DND-41 (cell line): ENCODE results near the gene NGB.

Experiments used
- ATAC-seq: fragments of 200-7000 bp; cut with Tn5 transposase; 3 replicates; pipeline ENCODE4 v1.9.1; 2021; ENCODE audit warnings: low read depth; ENCODE audit not compliant: insufficient read depth
- DNase-seq: peaks from one replicate; pipeline ENCODE4 v3.0.0-alpha.2; 2020
- H2AFZ ChIP-seq: 2 replicates; pipeline ENCODE4 v1.6.0; 2012; ENCODE audit warnings: low read depth, low read length
- H3K27ac ChIP-seq: 2 replicates; pipeline ENCODE4 v1.5.1; 2012; ENCODE audit warnings: low read length, inconsistent platforms
- H3K27me3 ChIP-seq: fragments of 200-600 bp; sonication (generic); 2 replicates; pipeline ENCODE4 v1.6.0; 2012; ENCODE audit warnings: low read length, mild to moderate bottlenecking, inconsistent platforms; ENCODE audit not compliant: insufficient read depth, poor library complexity
- H3K36me3 ChIP-seq: 2 replicates; pipeline ENCODE4 v1.5.1; 2012; ENCODE audit warnings: low read length, inconsistent platforms; ENCODE audit not compliant: insufficient read depth
- H3K4me1 ChIP-seq: 2 replicates; pipeline ENCODE4 v1.5.1; 2012; ENCODE audit warnings: mild to moderate bottlenecking, low read length; ENCODE audit not compliant: insufficient read depth
- H3K4me2 ChIP-seq: 2 replicates; pipeline ENCODE4 v1.6.0; 2012; ENCODE audit warnings: mild to moderate bottlenecking, moderate library complexity, low read length, inconsistent platforms; ENCODE audit not compliant: insufficient read depth
- H3K4me3 ChIP-seq, 2 experiments: fragments of 200-600 bp in 1 of 2; shearing (Covaris generic) in 1 of 2; 2 replicates each; pipeline ENCODE4 v1.5.1; 2012 to 2016; ENCODE audit warnings: inconsistent platforms in 2 of 2, low read length in 2 of 2, mild to moderate bottlenecking in 2 of 2, low read depth in 1 of 2, moderate library complexity in 1 of 2
- H3K79me2 ChIP-seq: 2 replicates; pipeline ENCODE4 v1.6.0; 2012; ENCODE audit warnings: low read length, inconsistent platforms; ENCODE audit not compliant: insufficient read depth
- H3K9ac ChIP-seq: 2 replicates; pipeline ENCODE4 v1.6.0; 2012; ENCODE audit warnings: low read depth, mild to moderate bottlenecking, inconsistent platforms, low read length, moderate library complexity
- H3K9me3 ChIP-seq: 2 replicates; pipeline ENCODE4 v1.5.1; 2012; ENCODE audit warnings: low read length, moderate library complexity, mild to moderate bottlenecking, inconsistent platforms; ENCODE audit not compliant: insufficient read depth, severe bottlenecking
- H4K20me1 ChIP-seq: 2 replicates; pipeline ENCODE4 v1.6.0; 2012; ENCODE audit warnings: low read length; ENCODE audit not compliant: insufficient read depth
- EZH2 ChIP-seq: IDR thresholded peaks from 3 replicates; pipeline ENCODE4 v1.6.1; 2012; ENCODE audit warnings: borderline replicate concordance, low read depth, mild to moderate bottlenecking, moderate library complexity, low read length, inconsistent platforms; ENCODE audit not compliant: severe bottlenecking
- TF ChIP-seq, protein P1 (sequence below): IDR thresholded peaks from 2 replicates; pipeline ENCODE4 v1.5.1; 2012; ENCODE audit warnings: borderline replicate concordance, low read length, moderate library complexity, mild to moderate bottlenecking; ENCODE audit not compliant: poor library complexity, severe bottlenecking; ENCODE audit errors: extremely low read depth

Gene NGB

DNA sequence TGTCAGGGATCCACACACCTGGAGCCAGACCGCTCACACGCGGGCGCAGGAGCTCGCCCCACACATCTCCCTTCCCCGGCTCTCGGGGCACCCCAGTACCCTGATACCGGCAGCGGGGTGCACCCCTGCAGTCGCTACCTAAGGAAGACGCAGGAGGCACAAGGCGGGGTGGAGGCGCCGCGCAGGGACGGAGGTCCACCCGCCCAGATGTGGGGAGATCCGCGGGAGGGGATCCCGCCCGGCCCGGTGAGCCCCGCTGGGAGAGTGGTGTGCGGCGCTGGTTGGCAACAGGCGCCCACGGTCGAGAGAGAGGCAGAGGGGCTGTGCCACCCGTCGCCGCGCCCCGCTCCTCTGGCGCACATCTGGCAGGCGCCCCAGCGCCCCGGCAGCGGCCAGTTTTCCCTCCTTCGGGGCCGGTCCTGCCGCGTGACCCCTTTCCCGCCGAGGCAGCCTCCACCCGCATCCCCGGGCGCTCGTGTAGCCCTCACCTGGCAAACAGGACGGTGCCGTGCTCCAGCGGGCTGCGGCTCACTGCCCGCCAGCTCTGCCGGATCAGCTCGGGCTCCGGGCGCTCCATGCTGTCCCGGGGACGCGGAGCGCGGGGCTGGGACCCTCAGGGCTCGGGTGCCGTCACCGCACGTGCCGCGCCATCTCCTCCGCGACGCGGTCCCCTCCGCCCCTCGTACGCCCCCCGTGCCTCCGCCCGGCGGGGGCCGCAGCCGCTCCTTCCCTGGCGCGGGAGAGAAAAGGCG is 469 bp downstream of the NGB start:
- no peaks in the 10 kb centered on the region for H3K79me2 ChIP-seq
- DNase-seq, result no peak
- no peaks in the 10 kb centered on the region for H3K36me3 ChIP-seq
- no peaks in the 10 kb centered on the region for H3K9me3 ChIP-seq
- H3K4me3 ChIP-seq, result no peak overlapping the region
- peaks cover 19% of the 10 kb centered on the region for H3K4me1 ChIP-seq
- TF ChIP-seq, protein P1, sequence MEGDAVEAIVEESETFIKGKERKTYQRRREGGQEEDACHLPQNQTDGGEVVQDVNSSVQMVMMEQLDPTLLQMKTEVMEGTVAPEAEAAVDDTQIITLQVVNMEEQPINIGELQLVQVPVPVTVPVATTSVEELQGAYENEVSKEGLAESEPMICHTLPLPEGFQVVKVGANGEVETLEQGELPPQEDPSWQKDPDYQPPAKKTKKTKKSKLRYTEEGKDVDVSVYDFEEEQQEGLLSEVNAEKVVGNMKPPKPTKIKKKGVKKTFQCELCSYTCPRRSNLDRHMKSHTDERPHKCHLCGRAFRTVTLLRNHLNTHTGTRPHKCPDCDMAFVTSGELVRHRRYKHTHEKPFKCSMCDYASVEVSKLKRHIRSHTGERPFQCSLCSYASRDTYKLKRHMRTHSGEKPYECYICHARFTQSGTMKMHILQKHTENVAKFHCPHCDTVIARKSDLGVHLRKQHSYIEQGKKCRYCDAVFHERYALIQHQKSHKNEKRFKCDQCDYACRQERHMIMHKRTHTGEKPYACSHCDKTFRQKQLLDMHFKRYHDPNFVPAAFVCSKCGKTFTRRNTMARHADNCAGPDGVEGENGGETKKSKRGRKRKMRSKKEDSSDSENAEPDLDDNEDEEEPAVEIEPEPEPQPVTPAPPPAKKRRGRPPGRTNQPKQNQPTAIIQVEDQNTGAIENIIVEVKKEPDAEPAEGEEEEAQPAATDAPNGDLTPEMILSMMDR, result no peak
- TF ChIP-seq EZH2, result no peak
- H3K27me3 ChIP-seq, result no peaks in the 10 kb centered on the region
- H3K27ac ChIP-seq, result no peak overlapping the region
- no peak for ATAC-seq
- H3K4me2 ChIP-seq, result peak overlapping the region; percentile 26; the same call in 1 of the 2 replicates
- H3K9ac ChIP-seq, result no peak overlapping the region
- no peak overlapping the region for H2AFZ ChIP-seq
- no peaks in the 10 kb centered on the region for H4K20me1 ChIP-seq

DNA sequence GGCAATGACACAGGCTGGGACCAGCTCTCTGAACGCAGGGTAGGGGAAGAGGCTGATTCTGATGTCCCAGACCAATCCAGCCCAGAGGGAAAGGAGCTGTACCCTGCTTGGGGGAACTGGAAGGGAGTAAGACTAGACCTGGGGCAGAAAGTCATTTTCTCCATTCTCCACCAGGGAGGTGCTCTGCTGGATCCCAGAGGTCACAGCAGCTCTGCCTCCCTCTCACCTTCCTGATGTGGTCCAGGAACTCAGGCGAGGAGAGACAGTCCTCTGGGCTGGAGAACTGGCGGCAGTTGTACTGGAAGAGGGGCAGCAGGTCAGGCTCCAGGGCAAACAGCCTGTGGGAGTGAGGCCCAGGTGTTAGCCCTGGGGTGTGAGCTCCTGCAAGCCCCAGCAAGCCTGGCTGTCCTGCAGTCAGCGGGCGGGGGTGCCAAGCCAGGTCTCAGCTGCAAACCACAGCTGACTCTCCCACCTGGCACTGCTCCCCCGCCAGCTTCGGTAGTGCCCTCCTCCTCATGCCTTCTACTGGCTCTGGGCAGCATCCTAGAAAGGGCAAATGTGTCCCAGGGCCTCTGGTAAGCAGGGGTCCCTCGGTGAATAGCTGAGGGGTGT is 1.9 kb downstream of the NGB start:
- H3K27me3 ChIP-seq, result no peaks in the 10 kb centered on the region
- ATAC-seq, result peak; percentile 70
- no peak overlapping the region for H3K4me3 ChIP-seq
- no peaks in the 10 kb centered on the region for H3K79me2 ChIP-seq
- H3K27ac ChIP-seq, result no peak overlapping the region
- H3K4me1 ChIP-seq, result peaks cover 19% of the 10 kb centered on the region
- peak; percentile 54 for DNase-seq
- H4K20me1 ChIP-seq, result 0 out of 2 replicates have a peak, but pooled peaks cover 2% of the 10 kb centered on the region
- H3K4me2 ChIP-seq, result no peak overlapping the region
- TF ChIP-seq, protein P1, result no peak
- no peak for TF ChIP-seq EZH2
- H3K9ac ChIP-seq, result no peak overlapping the region
- no peaks in the 10 kb centered on the region for H3K36me3 ChIP-seq
- peak overlapping the region; percentile 33; the same call in 1 of the 2 replicates for H2AFZ ChIP-seq
- no peaks in the 10 kb centered on the region for H3K9me3 ChIP-seq

DNA sequence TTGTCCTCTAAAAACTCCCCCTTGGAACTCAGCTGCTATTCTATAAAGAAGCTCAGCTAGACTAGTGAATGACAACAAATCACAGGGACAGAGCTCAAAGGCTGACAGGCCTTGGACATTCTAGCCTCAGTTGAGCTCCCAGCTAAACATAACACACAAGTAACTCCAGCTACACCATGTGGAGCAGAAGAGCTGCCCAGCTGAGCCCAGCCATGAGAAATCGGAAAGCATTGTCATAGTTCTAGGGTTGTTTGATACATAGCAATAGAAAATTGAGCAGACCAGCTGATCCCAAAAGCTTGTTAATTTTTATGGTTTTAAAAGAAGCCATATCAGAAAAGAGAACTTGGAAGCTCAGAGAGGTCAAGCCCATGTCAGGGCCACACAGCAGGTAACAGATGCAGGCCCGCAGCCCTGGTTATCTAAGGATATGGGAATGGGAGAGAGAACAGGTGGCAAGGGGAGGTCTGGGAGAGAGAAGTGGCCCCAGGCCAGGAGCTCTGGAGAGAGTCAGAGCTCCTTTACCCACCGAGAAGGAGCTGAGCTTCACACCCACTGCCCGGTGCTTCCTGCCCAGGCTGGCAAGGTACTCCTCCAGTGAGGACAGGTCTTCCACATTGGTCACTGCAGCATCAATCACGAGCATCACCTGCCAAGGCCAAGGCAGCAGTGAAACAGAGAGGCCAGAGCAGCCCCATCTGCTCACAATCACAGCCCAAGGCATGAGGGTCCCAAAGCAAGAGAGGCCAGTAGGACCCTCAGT is 2.9 kb downstream of the NGB start:
- no peaks in the 10 kb centered on the region for H3K9me3 ChIP-seq
- H3K27ac ChIP-seq, result no peak overlapping the region
- H4K20me1 ChIP-seq, result 0 out of 2 replicates have a peak, but pooled peaks cover 2% of the 10 kb centered on the region
- no peaks in the 10 kb centered on the region for H3K79me2 ChIP-seq
- TF ChIP-seq, protein P1, result no peak
- no peak for TF ChIP-seq EZH2
- peaks cover 2% of the 10 kb centered on the region for H3K27me3 ChIP-seq
- no peak overlapping the region for H3K4me3 ChIP-seq
- DNase-seq (no peak), ATAC-seq (no peak)
- H3K4me1 ChIP-seq, result peaks cover 19% of the 10 kb centered on the region
- no peak overlapping the region for H3K9ac ChIP-seq
- no peak overlapping the region for H2AFZ ChIP-seq
- no peak overlapping the region for H3K4me2 ChIP-seq
- H3K36me3 ChIP-seq, result no peaks in the 10 kb centered on the region
